Parathyroid adenoma (tissue), 2 donors: ENCODE measurements around the gene DCUN1D2.

Experiments used
- H2AFZ ChIP-seq: fragments of 300-600 bp; sonication (generic); one replicate; pipeline ENCODE4 v1.7.0; 2017; ENCODE audit warnings: antibody characterized with exemption, mild to moderate bottlenecking
- H3K27ac ChIP-seq: fragments of 300-600 bp; sonication (generic); one replicate; pipeline ENCODE4 v1.7.0; 2017
- H3K27me3 ChIP-seq: fragments of 300-600 bp; sonication (generic); one replicate; pipeline ENCODE4 v1.7.0; 2017; ENCODE audit warnings: low read length; ENCODE audit not compliant: control insufficient read depth, insufficient read depth
- H3K36me3 ChIP-seq: fragments of 300-600 bp; sonication (generic); one replicate; pipeline ENCODE4 v1.7.0; 2017; ENCODE audit warnings: low read length; ENCODE audit not compliant: control insufficient read depth, insufficient read depth
- H3K4me1 ChIP-seq: fragments of 300-600 bp; sonication (generic); one replicate; pipeline ENCODE4 v1.7.0; 2017; ENCODE audit warnings: control low read depth
- H3K4me2 ChIP-seq: fragments of 300-600 bp; sonication (generic); one replicate; pipeline ENCODE4 v1.7.0; 2017; ENCODE audit warnings: low read length
- H3K4me3 ChIP-seq: fragments of 300-600 bp; sonication (generic); one replicate; pipeline ENCODE4 v1.7.0; 2017; ENCODE audit warnings: low read depth, low read length
- H3K79me2 ChIP-seq: fragments of 300-600 bp; sonication (generic); one replicate; pipeline ENCODE4 v1.7.0; 2017; ENCODE audit warnings: control low read depth
- H3K9ac ChIP-seq: fragments of 300-600 bp; sonication (generic); one replicate; pipeline ENCODE4 v1.7.0; 2017; ENCODE audit warnings: mild to moderate bottlenecking
- H3K9me3 ChIP-seq: fragments of 300-600 bp; sonication (generic); one replicate; pipeline ENCODE4 v1.7.0; 2017; ENCODE audit warnings: low read length; ENCODE audit not compliant: control insufficient read depth
- TF ChIP-seq, protein P1 (sequence below): fragments of 300-600 bp; sonication (generic); IDR thresholded peaks from one replicate; pipeline ENCODE4 v1.7.0; 2017; ENCODE audit warnings: antibody characterized with exemption, mild to moderate bottlenecking
- donor health status: primary hyperparathyroidism.

Gene DCUN1D2

DNA sequence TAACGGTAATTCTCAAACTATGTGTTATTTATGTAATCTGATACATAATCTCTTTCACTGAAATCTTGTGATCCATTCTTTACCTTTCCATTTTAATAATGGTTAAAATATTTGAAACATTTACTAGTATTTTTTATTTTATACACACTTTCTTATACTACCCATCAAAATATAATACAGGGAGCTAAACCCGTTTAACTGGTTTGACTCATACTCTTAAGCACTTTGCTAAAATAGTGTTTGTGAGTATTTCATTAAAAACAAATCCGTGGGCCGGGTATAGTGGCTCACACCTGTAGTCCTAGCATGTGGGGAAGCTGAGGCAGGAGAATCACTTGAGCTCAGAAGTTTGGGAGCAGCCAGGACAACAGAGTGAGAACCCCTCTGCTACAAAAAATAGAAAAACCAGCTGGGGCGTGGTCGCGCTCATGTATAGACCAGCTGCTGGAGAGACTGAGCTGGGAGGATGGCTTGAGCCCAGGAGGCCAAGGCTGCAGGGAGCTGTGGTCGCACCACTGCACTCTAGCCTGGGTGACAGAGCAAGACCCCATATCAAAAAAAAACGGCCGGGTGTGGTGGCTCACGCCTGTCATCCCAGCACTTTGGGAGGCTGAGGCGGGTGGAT, 43.8 kb upstream of the DCUN1D2 start:
- Histone ChIP-seq H3K27ac (no peak overlapping the region), H3K4me2 (no peak overlapping the region), H2AFZ (no peak overlapping the region), H3K4me3 (no peak overlapping the region), H3K36me3 (no peaks in the 10 kb centered on the region), H3K9ac (no peak overlapping the region), H3K27me3 (no peaks in the 10 kb centered on the region), H3K79me2 (no peaks in the 10 kb centered on the region), H3K9me3 (no peaks in the 10 kb centered on the region), H3K4me1 (no peaks in the 10 kb centered on the region)
- TF ChIP-seq, protein P1, sequence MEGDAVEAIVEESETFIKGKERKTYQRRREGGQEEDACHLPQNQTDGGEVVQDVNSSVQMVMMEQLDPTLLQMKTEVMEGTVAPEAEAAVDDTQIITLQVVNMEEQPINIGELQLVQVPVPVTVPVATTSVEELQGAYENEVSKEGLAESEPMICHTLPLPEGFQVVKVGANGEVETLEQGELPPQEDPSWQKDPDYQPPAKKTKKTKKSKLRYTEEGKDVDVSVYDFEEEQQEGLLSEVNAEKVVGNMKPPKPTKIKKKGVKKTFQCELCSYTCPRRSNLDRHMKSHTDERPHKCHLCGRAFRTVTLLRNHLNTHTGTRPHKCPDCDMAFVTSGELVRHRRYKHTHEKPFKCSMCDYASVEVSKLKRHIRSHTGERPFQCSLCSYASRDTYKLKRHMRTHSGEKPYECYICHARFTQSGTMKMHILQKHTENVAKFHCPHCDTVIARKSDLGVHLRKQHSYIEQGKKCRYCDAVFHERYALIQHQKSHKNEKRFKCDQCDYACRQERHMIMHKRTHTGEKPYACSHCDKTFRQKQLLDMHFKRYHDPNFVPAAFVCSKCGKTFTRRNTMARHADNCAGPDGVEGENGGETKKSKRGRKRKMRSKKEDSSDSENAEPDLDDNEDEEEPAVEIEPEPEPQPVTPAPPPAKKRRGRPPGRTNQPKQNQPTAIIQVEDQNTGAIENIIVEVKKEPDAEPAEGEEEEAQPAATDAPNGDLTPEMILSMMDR = no peak

DNA sequence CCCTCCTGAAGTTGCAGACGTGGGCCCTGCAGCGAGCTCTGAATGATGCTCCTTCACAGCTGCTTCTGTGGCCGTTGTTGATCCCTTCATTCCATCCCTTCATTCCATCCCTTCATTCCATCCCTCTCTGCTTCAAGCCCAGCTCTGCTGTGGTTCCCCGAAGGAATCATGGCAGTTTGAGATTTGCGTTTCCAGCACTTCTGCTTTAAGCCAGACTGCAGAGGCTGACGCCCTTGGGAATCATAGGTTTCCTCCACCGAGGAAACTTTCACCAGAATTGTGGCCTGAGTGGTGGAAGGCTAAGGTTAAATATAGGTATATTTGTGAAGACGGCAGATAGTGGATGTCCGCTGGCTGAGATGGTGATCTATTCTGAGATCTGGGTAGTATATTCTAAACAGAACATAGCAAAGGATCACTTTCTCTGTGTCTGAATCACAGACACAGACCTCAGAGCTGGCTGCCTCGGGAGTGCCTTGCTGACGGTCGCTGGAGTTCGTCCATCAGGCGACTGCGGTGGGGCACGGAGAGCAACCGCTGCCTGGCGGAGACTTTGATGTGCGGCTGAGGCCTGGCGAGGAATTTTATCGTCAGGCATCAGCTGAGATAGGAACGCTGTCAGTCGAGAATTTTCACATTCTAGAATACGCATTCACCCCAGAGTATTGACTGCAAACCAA, 42.8 kb upstream of the DCUN1D2 start:
- TF ChIP-seq, protein P1 = no peak
- H3K9me3 ChIP-seq = no peaks in the 10 kb centered on the region
- H3K4me3 ChIP-seq = no peak overlapping the region
- peak overlapping the region; percentile 11 for H3K27ac ChIP-seq
- H3K79me2 ChIP-seq = no peaks in the 10 kb centered on the region
- H2AFZ ChIP-seq = no peak overlapping the region
- H3K27me3 ChIP-seq = no peaks in the 10 kb centered on the region
- H3K9ac ChIP-seq = no peak overlapping the region
- H3K4me2 ChIP-seq = peak overlapping the region; percentile 53
- H3K4me1 ChIP-seq = no peaks in the 10 kb centered on the region
- H3K36me3 ChIP-seq = no peaks in the 10 kb centered on the region

DNA sequence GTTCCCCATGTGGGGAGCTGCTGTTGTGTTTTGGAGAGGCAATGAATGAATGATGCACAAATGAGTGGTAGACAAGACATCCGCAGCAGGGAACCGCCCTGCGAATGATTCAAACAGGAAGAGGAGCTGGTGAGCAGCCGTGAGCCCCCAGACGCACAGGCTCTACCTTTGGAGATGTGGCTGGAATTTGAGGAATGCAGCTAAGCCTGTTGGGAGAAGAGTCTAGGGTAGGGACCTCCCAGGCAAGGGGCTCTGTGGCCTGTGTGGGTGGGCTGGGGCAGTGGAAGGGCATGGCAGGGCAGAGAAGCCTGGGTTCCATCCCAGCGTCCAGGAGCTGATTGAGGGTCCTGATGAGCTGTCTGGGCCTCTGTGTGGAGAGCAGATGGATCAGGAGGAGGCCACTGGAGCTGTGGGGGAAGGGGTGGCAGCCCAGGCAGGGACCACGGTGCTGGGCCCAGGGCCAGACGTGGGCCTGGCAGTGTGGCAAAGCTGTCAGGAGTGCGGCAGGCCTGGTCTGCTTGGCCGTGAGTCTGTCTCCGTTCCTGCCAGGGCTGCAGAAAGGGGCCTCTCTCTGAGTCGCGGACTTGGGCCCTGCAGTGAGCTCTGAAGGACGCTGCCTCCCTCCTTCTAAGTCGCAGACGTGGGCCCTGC, 41.8 kb upstream of the DCUN1D2 start:
- H3K9ac ChIP-seq = no peak overlapping the region
- no peak overlapping the region for H2AFZ ChIP-seq
- H3K36me3 ChIP-seq = no peaks in the 10 kb centered on the region
- H3K4me3 ChIP-seq = no peak overlapping the region
- no peak overlapping the region for H3K4me2 ChIP-seq
- no peaks in the 10 kb centered on the region for H3K27me3 ChIP-seq
- no peaks in the 10 kb centered on the region for H3K79me2 ChIP-seq
- H3K27ac ChIP-seq = no peak overlapping the region
- H3K4me1 ChIP-seq = no peaks in the 10 kb centered on the region
- no peaks in the 10 kb centered on the region for H3K9me3 ChIP-seq
- TF ChIP-seq, protein P1 = no peak

DNA sequence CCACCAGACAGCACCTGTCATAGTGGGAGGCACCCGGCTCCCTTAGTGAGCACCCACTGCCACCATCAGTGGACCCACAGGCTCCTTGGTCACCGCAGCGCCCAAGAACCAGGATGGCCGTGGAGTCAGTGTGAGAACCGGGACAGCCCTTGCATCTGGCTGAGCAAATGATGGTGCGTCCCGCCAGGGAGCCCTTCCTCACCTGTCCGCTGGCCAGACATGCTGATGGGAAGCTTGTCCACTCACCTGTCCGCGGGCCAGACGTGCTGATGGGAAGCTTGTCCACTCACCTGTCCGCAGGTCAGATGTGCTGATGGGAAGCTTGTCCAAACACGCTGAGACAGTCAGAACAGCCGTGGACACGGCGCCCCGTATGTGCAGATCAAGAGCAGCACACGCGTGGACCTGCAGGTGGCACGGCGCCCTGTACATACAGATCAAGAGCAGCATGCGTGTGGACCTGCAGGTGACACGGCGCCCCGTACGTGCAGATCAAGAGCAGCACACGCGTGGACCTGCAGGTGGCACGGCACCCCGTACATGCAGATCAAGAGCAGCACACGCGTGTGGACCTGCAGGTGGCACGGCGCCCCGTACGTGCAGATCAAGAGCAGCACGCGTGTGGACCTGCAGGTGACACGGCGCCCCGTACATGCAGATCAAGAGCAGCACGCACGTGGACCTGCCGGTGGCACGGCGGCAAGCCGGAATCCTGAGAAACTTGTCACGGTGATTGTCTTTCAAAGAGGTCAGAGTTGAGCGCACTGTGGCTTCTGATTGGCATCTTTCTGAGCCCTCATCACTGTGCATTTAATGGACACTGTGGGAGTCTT, 40.7 kb upstream of the DCUN1D2 start:
- Histone ChIP-seq H3K4me2 (no peak overlapping the region), H3K9me3 (no peaks in the 10 kb centered on the region), H3K27ac (no peak overlapping the region), H2AFZ (no peak overlapping the region), H3K4me3 (no peak overlapping the region), H3K9ac (no peak overlapping the region), H3K36me3 (no peaks in the 10 kb centered on the region), H3K4me1 (no peaks in the 10 kb centered on the region), H3K27me3 (no peaks in the 10 kb centered on the region), H3K79me2 (no peaks in the 10 kb centered on the region)
- TF ChIP-seq, protein P1 = no peak
